Keratinocyte (primary cell): Measurements from ENCODE around the gene TRIP12. TPM values are rescaled to one million over a fixed set of nuclear protein-coding genes. Genes with fewer than 3 reads are reported as not detected.

Source experiments
- DNase-seq: peaks from one replicate; pipeline ENCODE4 v3.0.0-alpha.2; 2011; ENCODE audit warnings: low read depth, missing footprints, low spot score
- FAIRE-seq: peaks from 2 replicates; lab custom pipeline; 2011; peaks lifted over from hg19 to GRCh38; lab: Jason Lieb, UNC
- H2AFZ ChIP-seq: 2 replicates; pipeline ENCODE4 v1.6.0; 2012; ENCODE audit warnings: low read length, control low read depth, inconsistent platforms; ENCODE audit not compliant: control insufficient read depth
- H3K27ac ChIP-seq: 2 replicates; pipeline ENCODE4 v1.5.1; 2011; ENCODE audit warnings: low read length; ENCODE audit not compliant: control insufficient read depth, insufficient read depth
- H3K27me3 ChIP-seq: 3 replicates; pipeline ENCODE4 v1.6.0; 2011; ENCODE audit warnings: low read length; ENCODE audit not compliant: control insufficient read depth, insufficient read depth; ENCODE audit errors: extremely low read depth
- H3K36me3 ChIP-seq, 2 experiments: 2 replicates in 1 of 2; 3 replicates in 1 of 2; pipeline ENCODE4 v1.5.1; 2011; ENCODE audit warnings: low read length in 2 of 2, mild to moderate bottlenecking in 1 of 2; ENCODE audit not compliant: control insufficient read depth in 2 of 2, insufficient read depth in 2 of 2; ENCODE audit errors: extremely low read depth in 1 of 2
- H3K4me1 ChIP-seq: 3 replicates; pipeline ENCODE4 v1.5.1; 2011; ENCODE audit warnings: low read length; ENCODE audit not compliant: control insufficient read depth, insufficient read depth; ENCODE audit errors: extremely low read depth
- H3K4me2 ChIP-seq: 3 replicates; pipeline ENCODE4 v1.6.0; 2011; ENCODE audit warnings: low read depth, low read length; ENCODE audit not compliant: control insufficient read depth, insufficient read depth; ENCODE audit errors: extremely low read depth
- H3K4me3 ChIP-seq, 3 experiments: fragments of 200-600 bp in 1 of 3; sonication (generic) in 1 of 3; 2 replicates in 2 of 3; 3 replicates in 1 of 3; pipeline ENCODE4 v1.5.1; 2011 to 2016; ENCODE audit warnings: low read length in 3 of 3, mild to moderate bottlenecking in 3 of 3, control low read depth in 2 of 3, inconsistent platforms in 1 of 3, low read depth in 1 of 3, mixed read lengths in 1 of 3, mixed run types in 1 of 3, moderate library complexity in 1 of 3; ENCODE audit not compliant: control insufficient read depth in 2 of 3, insufficient read depth in 2 of 3; ENCODE audit errors: extremely low read depth in 1 of 3
- H3K79me2 ChIP-seq: 2 replicates; pipeline ENCODE4 v1.6.0; 2012; ENCODE audit warnings: low read length; ENCODE audit not compliant: control insufficient read depth, insufficient read depth
- H3K9ac ChIP-seq: 3 replicates; pipeline ENCODE4 v1.6.0; 2011; ENCODE audit warnings: low read length; ENCODE audit not compliant: control insufficient read depth, insufficient read depth; ENCODE audit errors: extremely low read depth
- H3K9me1 ChIP-seq: 3 replicates; pipeline ENCODE4 v1.6.0; 2011; ENCODE audit warnings: low read length; ENCODE audit not compliant: control insufficient read depth, insufficient read depth; ENCODE audit errors: extremely low read depth
- H3K9me3 ChIP-seq: 2 replicates; pipeline ENCODE4 v1.5.1; 2012; ENCODE audit warnings: low read depth, low read length; ENCODE audit not compliant: control insufficient read depth
- H4K20me1 ChIP-seq: 3 replicates; pipeline ENCODE4 v1.6.0; 2011; ENCODE audit warnings: low read length; ENCODE audit not compliant: control insufficient read depth, insufficient read depth; ENCODE audit errors: extremely low read depth
- EZH2 ChIP-seq: IDR thresholded peaks from one replicate; pipeline ENCODE4 v1.6.1; 2012; ENCODE audit warnings: inconsistent platforms, mild to moderate bottlenecking, low read length, moderate library complexity
- dilution Hi-C: fragments of 300-500 bp; cut with MboI; formaldehyde crosslinking; loops from one replicate; pipeline ENCODE4 v1.7.0; 2020; ENCODE audit warnings: low sequenced_read_pairs; ENCODE audit not compliant: extremely low pct_ligation_motif_present
- polyA plus RNA-seq, 5 experiments: library from polyadenylated mRNA; depleted of rRNA in 3 of 5; stranded (reverse) in 3 of 5; stranded (forward) in 1 of 5; unstranded in 1 of 5; fragments of >200 nt; gene quantifications; 1 replicate in 1 of 5; 2 replicates in 3 of 5; 3 replicates in 1 of 5; pipeline versions ENCODE4 v1.2.1 to v1.2.3, GENCODE V29; 2011 to 2012; ENCODE audit warnings: missing spikeins in 2 of 5, low read depth in 1 of 5, low replicate concordance in 1 of 5
- small RNA-seq, 3 experiments: library from RNA; depleted of rRNA; stranded (forward); fragments of <200 nt; gene quantifications; one replicate each; pipeline ENCODE3, GENCODE V24; 2012; ENCODE audit warnings: low read depth in 3 of 3, low replicate concordance in 1 of 3; ENCODE audit not compliant: insufficient read length in 3 of 3

TRIP12 gene
- polyA plus RNA-seq, 1 donor (not counting 4 experiments of a cell fraction or from before 2014, with no cell fraction given), result 123 TPM

DNA sequence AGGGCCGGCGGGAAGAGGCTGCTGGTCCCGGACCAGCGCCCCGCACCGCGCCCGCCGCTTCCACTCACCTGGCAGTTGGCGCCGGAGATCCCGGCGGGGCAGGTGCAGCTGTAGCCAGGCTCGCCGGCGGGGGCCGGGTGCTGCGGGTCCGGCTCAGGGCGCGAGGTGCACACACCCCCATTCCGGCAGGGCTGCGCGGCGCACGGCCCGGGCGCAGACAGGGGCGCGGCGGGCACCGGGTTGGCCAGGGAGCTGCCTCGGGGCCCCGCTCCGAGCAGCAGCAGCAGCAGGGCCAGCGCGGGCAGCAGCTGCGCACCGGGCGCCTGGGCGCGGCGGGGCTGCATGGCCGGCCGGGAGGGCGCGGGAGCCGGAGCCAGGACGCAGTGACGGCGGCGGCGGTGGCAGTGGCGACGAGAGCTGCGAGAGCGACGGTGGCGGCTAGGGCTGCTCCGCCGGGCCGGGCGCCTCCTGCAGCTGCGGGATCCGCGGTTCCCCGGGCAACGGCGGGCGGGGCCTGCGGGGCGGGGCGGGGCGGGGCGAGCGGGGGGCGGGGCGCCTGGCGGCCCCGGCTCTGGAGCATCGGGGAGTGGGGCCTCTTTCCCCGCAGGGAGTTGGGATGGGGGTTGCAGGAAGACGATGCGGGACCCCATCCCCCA lies 207.6 kb downstream of the TRIP12 start, which contains the start of gene DNER:
Gene DNER (minus strand): TSS at position 476 of the 656 bp plus-strand sequence. CDS start 132 bp downstream, at position 344.
- H2AFZ ChIP-seq, result no peak within 1 kb of the TSS
- no peak within 1 kb of the TSS for H3K27ac ChIP-seq
- no peaks in the 10 kb centered on the region for H3K9me3 ChIP-seq
- DNase-seq, result no peak
- H3K4me1 ChIP-seq, result peaks cover 3% of the 10 kb centered on the region
- dilution Hi-C loops, result no loop called here
- H3K4me3 ChIP-seq, result peak within 1 kb of the TSS; percentile 33 to 53 (median 35)
- no peak for TF ChIP-seq EZH2
- no peak within 1 kb of the TSS for H3K9ac ChIP-seq
- no peaks in the 10 kb centered on the region for H4K20me1 ChIP-seq
- H3K36me3 ChIP-seq, result no peaks in the 10 kb centered on the region
- peaks cover 49% of the 10 kb centered on the region for H3K27me3 ChIP-seq
- no peaks in the 10 kb centered on the region for H3K9me1 ChIP-seq
- peak within 1 kb of the TSS; percentile 81 for H3K4me2 ChIP-seq
- no peak for FAIRE-seq
- no peaks in the 10 kb centered on the region for H3K79me2 ChIP-seq

Small RNA genes lying within 50 kb of the gene (small RNA-seq; reads per million reads assigned to genes)
- 0 reads per million in 3 experiments for gene RNU6-613P
- 0 reads per million in 3 experiments for gene RNU6-964P

Other genes with a start within 250 kb of the TRIP12 start
- gene DNER, start 207.5 kb downstream of the TRIP12 start, polyA plus RNA-seq, result 7.5 to 11.0 TPM (median 8.5 TPM) in 3 replicates
- gene FBXO36, start 494 bp upstream of the TRIP12 start, polyA plus RNA-seq, result 1.6 to 2.3 TPM (median 1.7 TPM) in 3 replicates
- 0.34 to 0.97 TPM (median 0.67 TPM) in 3 replicates for gene SLC16A14, start 146.9 kb upstream of the TRIP12 start, polyA plus RNA-seq